K562 (cell line): Measurements from ENCODE around the gene PRUNE1. TPM values are rescaled to one million over a fixed set of nuclear protein-coding genes. Genes with fewer than 3 reads are reported as not detected.

Experiments used
- CXXC5 ChIP-seq: fragments of 250-450 bp; sonication (Bioruptor Pico); IDR thresholded peaks from 2 replicates; pipeline ENCODE4 v1.8.0; 2022; ENCODE audit warnings: inconsistent platforms, mild to moderate bottlenecking, moderate library complexity
- DPF2 ChIP-seq: fragments of 450-650 bp; IDR thresholded peaks from 2 replicates; pipeline ENCODE4 v1.6.1; 2016
- KDM2B ChIP-seq: fragments of 250-450 bp; sonication (Bioruptor Pico); IDR thresholded peaks from 2 replicates; pipeline ENCODE4 v1.8.0; 2021; ENCODE audit warnings: mild to moderate bottlenecking, moderate library complexity
- MBD2 ChIP-seq: sonication (generic); IDR thresholded peaks from 2 replicates; pipeline ENCODE4 v1.6.1; 2016; ENCODE audit warnings: low read depth, borderline replicate concordance
- NR2F6 ChIP-seq: fragments of 450-650 bp; formaldehyde crosslinking; IDR thresholded peaks from 2 replicates; pipeline ENCODE4 v1.4.0; 2020; ENCODE audit warnings: mild to moderate bottlenecking
- POLR2AphosphoS5 ChIP-seq: IDR thresholded peaks from 2 replicates; pipeline ENCODE4 v1.6.1; 2011; ENCODE audit warnings: mild to moderate bottlenecking, low read depth, low read length, moderate library complexity; ENCODE audit not compliant: control insufficient read depth, insufficient read depth
- TRIM25 ChIP-seq: fragments of 450-650 bp; IDR thresholded peaks from 2 replicates; pipeline ENCODE4 v1.7.0; 2016; ENCODE audit warnings: borderline replicate concordance
- ZBTB26 ChIP-seq: fragments of 450-650 bp; formaldehyde crosslinking; IDR thresholded peaks from 2 replicates; pipeline ENCODE4 v1.4.0; 2022; ENCODE audit warnings: missing genetic modification characterization
- ZHX1 ChIP-seq: fragments of 150-350 bp; conservative IDR thresholded peaks from 2 replicates; pipeline ENCODE4 v1.6.1; 2014; ENCODE audit warnings: low read length
- ZNF175 ChIP-seq: fragments of 200-800 bp; sonication (Bioruptor generic); IDR thresholded peaks from 2 replicates; pipeline ENCODE4 v1.6.1; 2016; ENCODE audit warnings: low read depth, mild to moderate bottlenecking, missing genetic modification characterization, missing compliant biosample characterization
- ZNF217 ChIP-seq: sonication (generic); formaldehyde crosslinking; IDR thresholded peaks from 2 replicates; pipeline ENCODE4 v1.8.0; 2022; ENCODE audit warnings: mild to moderate bottlenecking, missing genetic modification reagents
- ZNF584 ChIP-seq: fragments of 200-800 bp; sonication (Bioruptor generic); IDR thresholded peaks from 2 replicates; pipeline ENCODE4 v1.6.1; 2016; ENCODE audit warnings: low read depth, mild to moderate bottlenecking, missing genetic modification characterization, missing compliant biosample characterization
- polyA plus RNA-seq, 8 experiments: library from polyadenylated mRNA; depleted of rRNA in 4 of 8; stranded (reverse) in 5 of 8; unstranded in 3 of 8; fragments of >200 nt; fragmentation: Nextera tagmentation in 2 of 8; fragmentation: Illumina TruSeq in 1 of 8; extraction: Ambion mirVana in 2 of 8; extraction: Trizol in 1 of 8; gene quantifications; 2 replicates each; pipeline versions ENCODE4 v1.2.1 to v1.2.3, GENCODE V29; 2011 to 2014; ENCODE audit warnings: inconsistent platforms in 1 of 8, missing spikeins in 1 of 8
- total RNA-seq, 7 experiments: library from RNA; depleted of rRNA in 6 of 7; stranded (reverse); fragments of >200 nt in 6 of 7; fragmentation: Illumina TruSeq in 2 of 7; extraction: Trizol in 2 of 7; gene quantifications; 2 replicates each; pipeline versions ENCODE4 v1.2.1 to v1.2.3, GENCODE V29; 2011 to 2021; ENCODE audit warnings: low replicate concordance in 1 of 7

Gene PRUNE1
- total and polyA plus RNA-seq, 9 of the 15 experiments (the other 6 are each of a cell fraction or from before 2014, with no cell fraction given), result 16.7 to 48.3 (median 26.2) TPM

GRCh38 chr1:151059109-151060006 is 51.1 kb downstream of the PRUNE1 start, which contains the start of gene CDC42SE1 (continued):
- no peak for TF ChIP-seq ZBTB26 (CRISPR knock-in tag)
- peak; percentile 61; the same call in 1 of the 2 replicates for TF ChIP-seq DPF2
- TF ChIP-seq ZNF584, result no peak
- no peak for TF ChIP-seq ZNF217 (CRISPR knock-in tag)
- TF ChIP-seq MBD2, result peak; percentile 65; the same call in 1 of the 2 replicates
- no peak for TF ChIP-seq ZNF175 (CRISPR knock-in tag)
- no peak for TF ChIP-seq NR2F6 (CRISPR knock-in tag)
- 0 out of 2 replicates have a peak, but pooled peaks have one; percentile 48 for TF ChIP-seq ZHX1
- no peak for TF ChIP-seq KDM2B (CRISPR knock-in tag)
- TF ChIP-seq POLR2AphosphoS5, result peak; percentile 88
- TF ChIP-seq TRIM25, result no peak
- peak; percentile 91 for TF ChIP-seq CXXC5
